HL-60 (cell line): ENCODE data around the gene C16orf95.

Experiments
- DNase-seq, 2 experiments: peaks; one replicate each; pipeline ENCODE4 v3.0.0-alpha.2; 2010 to 2020; ENCODE audit warnings: low read depth in 1 of 2, low spot score in 1 of 2
- H3K27ac ChIP-seq: fragments of 250-450 bp; sonication (Bioruptor Pico); replicated peaks from 2 replicates; pipeline ENCODE4 v1.5.1; 2020; ENCODE audit warnings: mild to moderate bottlenecking, moderate library complexity
- H3K27me3 ChIP-seq: fragments of 250-450 bp; sonication (Bioruptor Pico); 2 replicates; pipeline ENCODE4 v1.5.1; 2021; ENCODE audit warnings: mild to moderate bottlenecking, moderate library complexity; ENCODE audit not compliant: insufficient read depth, poor library complexity, severe bottlenecking
- H3K4me3 ChIP-seq: replicated peaks from 2 replicates; pipeline ENCODE4 v1.5.1; 2011; ENCODE audit warnings: mild to moderate bottlenecking, control low read depth, low read length; ENCODE audit not compliant: insufficient read depth
- CTCF ChIP-seq: IDR thresholded peaks from one replicate; pipeline ENCODE4 v1.5.1; 2011; ENCODE audit warnings: low read length, control low read depth, inconsistent platforms; ENCODE audit not compliant: insufficient read depth
- GABPA ChIP-seq: IDR thresholded peaks from 2 replicates; pipeline ENCODE4 v1.6.1; 2012; ENCODE audit warnings: low read depth
- POLR2AphosphoS5 ChIP-seq: IDR thresholded peaks from 2 replicates; pipeline ENCODE4 v1.6.1; 2012; ENCODE audit warnings: low read depth
- REST ChIP-seq: IDR thresholded peaks from 2 replicates; pipeline ENCODE4 v1.6.1; 2012; ENCODE audit warnings: low read depth; ENCODE audit not compliant: insufficient replicate concordance
- SPI1 ChIP-seq: IDR thresholded peaks from 2 replicates; pipeline ENCODE4 v1.6.1; 2012; ENCODE audit warnings: low read depth, mild to moderate bottlenecking, borderline replicate concordance

The C16orf95 gene

GRCh38 chr16:87316450-87316922, 706 bp downstream of the C16orf95 start:
- DNase-seq: no peak
- H3K27ac ChIP-seq: peak overlapping the region; percentile 98

GRCh38 chr16:87314990-87315420, 2.2 kb downstream of the C16orf95 start:
- Histone ChIP-seq H3K4me3 (no peak overlapping the region), H3K27ac (no peak overlapping the region), H3K27me3 (no peaks in the 10 kb centered on the region)
- TF ChIP-seq POLR2AphosphoS5 (no peak), GABPA (no peak)
- no peak for DNase-seq

More at GRCh38 chr16:87316450-87316922, 706 bp downstream of the C16orf95 start:
- TF ChIP-seq POLR2AphosphoS5 (no peak), GABPA (no peak), REST (no peak), CTCF (no peak), SPI1 (no peak)
- Histone ChIP-seq H3K27me3 (no peaks in the 10 kb centered on the region), H3K4me3 (peak overlapping the region; percentile 50; the same call in 1 of the 2 replicates)

GRCh38 chr16:87312008-87312407, 5.2 kb downstream of the C16orf95 start:
- Histone ChIP-seq H3K4me3 (no peak overlapping the region), H3K27ac (no peak overlapping the region), H3K27me3 (no peaks in the 10 kb centered on the region)
- DNase-seq: no peak
- TF ChIP-seq GABPA: no peak
- TF ChIP-seq SPI1: no peak
- TF ChIP-seq CTCF: no peak
- no peak for TF ChIP-seq REST
- no peak for TF ChIP-seq POLR2AphosphoS5

- no peak overlapping the region for H3K27ac ChIP-seq
- H3K27me3 ChIP-seq: no peaks in the 10 kb centered on the region
- TF ChIP-seq POLR2AphosphoS5: no peak
- no peak for TF ChIP-seq REST
- TF ChIP-seq SPI1: no peak
- no peak for TF ChIP-seq CTCF
- no peak for TF ChIP-seq GABPA
- DNase-seq: no peak
- H3K4me3 ChIP-seq: no peak overlapping the region
These were observed 5.8 kb downstream of the C16orf95 start for GRCh38 chr16:87311387-87311786.
